HepG2 (cell line): ENCODE data around the gene SCUBE2. TPM values are rescaled to one million over a fixed set of nuclear protein-coding genes. Genes with fewer than 3 reads are reported as not detected.

Experiments
- ATAC-seq: fragments of 200-7000 bp; cut with Tn5 transposase; 3 replicates; pipeline ENCODE4 v1.9.1; 2020; ENCODE audit warnings: mild to moderate bottlenecking, moderate library complexity
- BruUV-seq: library from RNA; stranded (reverse); fragments of 400-500 nt; replicated peaks from 2 replicates; lab custom pipeline; 2021; lab: Mats Ljungman, UMichigan
- CTCF ChIA-PET: fragments of 300-600 bp; formaldehyde crosslinking; extraction: SDS; loops from one replicate; lab custom pipeline; 2021; ENCODE audit warnings: low total read pairs, inconsistent platforms, low intra/inter-chr PET ratio; lab: Yijun Ruan, JAX
- POLR2A ChIA-PET: fragments of 350-600 bp; sonication (Branson Sonifier 250); formaldehyde crosslinking; loops from one replicate; lab custom pipeline; 2020; ENCODE audit warnings: antibody characterized with exemption, inconsistent platforms; lab: Yijun Ruan, JAX
- DNase-seq: peaks from one replicate; pipeline ENCODE4 v3.0.0-alpha.2; 2015; ENCODE audit warnings: low spot score
- FAIRE-seq: peaks from 3 replicates; lab custom pipeline; 2011; peaks lifted over from hg19 to GRCh38; lab: Jason Lieb, UNC
- H2AFZ ChIP-seq: one replicate; pipeline ENCODE4 v1.6.1; 2011; ENCODE audit warnings: low read length, inconsistent platforms
- H3K27ac ChIP-seq: fragments of 300-600 bp; 3 replicates; pipeline ENCODE4 v1.8.0; 2011; ENCODE audit warnings: mixed run types, mild to moderate bottlenecking, mixed read lengths, low read length, inconsistent platforms; ENCODE audit not compliant: insufficient read depth; ENCODE audit errors: extremely low read length
- H3K27me3 ChIP-seq, 2 experiments: fragments of 200-600 bp in 1 of 2; 2 replicates in 1 of 2; 3 replicates in 1 of 2; pipeline versions ENCODE4 v1.6.0 to v1.8.0; 2011; ENCODE audit warnings: low read length in 2 of 2, mild to moderate bottlenecking in 2 of 2, moderate library complexity in 2 of 2, inconsistent platforms in 1 of 2; ENCODE audit not compliant: insufficient read depth in 2 of 2, control insufficient read depth in 1 of 2
- H3K36me3 ChIP-seq, 2 experiments: fragments of 200-600 bp in 1 of 2; replicated peaks in 1 of 2; 2 replicates in 1 of 2; 3 replicates in 1 of 2; pipeline versions ENCODE4 v1.5.1 to v1.8.0; 2011; ENCODE audit warnings: low read length in 2 of 2, inconsistent platforms in 1 of 2; ENCODE audit not compliant: insufficient read depth in 2 of 2, control insufficient read depth in 1 of 2
- H3K4me1 ChIP-seq: 2 replicates; pipeline ENCODE4 v1.5.1; 2012; ENCODE audit warnings: low read length, inconsistent platforms; ENCODE audit not compliant: insufficient read depth
- H3K4me2 ChIP-seq: 2 replicates; pipeline ENCODE4 v1.6.0; 2011; ENCODE audit warnings: low read depth, low read length, inconsistent platforms
- H3K4me3 ChIP-seq, 3 experiments: fragments of 200-600 bp in 1 of 3; sonication (generic), shearing (Covaris generic) in 1 of 3; replicated peaks in 1 of 3; 2 replicates each; pipeline ENCODE4 v1.5.1; 2011 to 2016; ENCODE audit warnings: low read length in 3 of 3, inconsistent platforms in 2 of 3, low read depth in 2 of 3, mild to moderate bottlenecking in 2 of 3, control low read depth in 1 of 3, mixed read lengths in 1 of 3; ENCODE audit not compliant: insufficient read depth in 1 of 3
- H3K79me2 ChIP-seq: one replicate; pipeline ENCODE4 v1.6.1; 2011; ENCODE audit warnings: low read length, inconsistent platforms; ENCODE audit not compliant: insufficient read depth
- H3K9ac ChIP-seq: 2 replicates; pipeline ENCODE4 v1.6.0; 2011; ENCODE audit warnings: mild to moderate bottlenecking, low read depth, low read length, inconsistent platforms; ENCODE audit not compliant: insufficient read depth
- H3K9me3 ChIP-seq: 2 replicates; pipeline ENCODE4 v1.5.1; 2012; ENCODE audit warnings: mild to moderate bottlenecking, low read length
- H4K20me1 ChIP-seq: 2 replicates; pipeline ENCODE4 v1.6.0; 2011; ENCODE audit warnings: inconsistent platforms, mild to moderate bottlenecking, low read length, moderate library complexity; ENCODE audit not compliant: insufficient read depth
- EEA1 ChIP-seq: sonication (generic); formaldehyde crosslinking; IDR thresholded peaks from 2 replicates; pipeline ENCODE4 v1.5.1; 2020; ENCODE audit warnings: mild to moderate bottlenecking, missing genetic modification reagents, borderline replicate concordance
- FOXK2 ChIP-seq: fragments of 450-650 bp; IDR thresholded peaks from 2 replicates; pipeline ENCODE4 v1.6.1; 2016
- HNF1B ChIP-seq: sonication (generic); formaldehyde crosslinking; IDR thresholded peaks from 2 replicates; pipeline ENCODE4 v1.5.1; 2020; ENCODE audit warnings: mild to moderate bottlenecking, moderate library complexity, missing genetic modification reagents
- JUN ChIP-seq: sonication (generic); formaldehyde crosslinking; IDR thresholded peaks from 2 replicates; pipeline ENCODE4 v1.4.0; 2020; ENCODE audit warnings: mild to moderate bottlenecking, missing genetic modification reagents
- KLF12 ChIP-seq: sonication (generic); formaldehyde crosslinking; IDR thresholded peaks from 2 replicates; pipeline ENCODE4 v1.4.0; 2020; ENCODE audit warnings: missing genetic modification reagents, borderline replicate concordance
- NR2F2 ChIP-seq: IDR thresholded peaks from 2 replicates; pipeline ENCODE4 v1.6.1; 2012; ENCODE audit warnings: low read depth, inconsistent platforms, borderline replicate concordance
- ZFP62 ChIP-seq: sonication (generic); formaldehyde crosslinking; IDR thresholded peaks from 2 replicates; pipeline ENCODE4 v1.4.0; 2020; ENCODE audit warnings: missing genetic modification reagents
- ZNF264 ChIP-seq: sonication (generic); formaldehyde crosslinking; IDR thresholded peaks from 2 replicates; pipeline ENCODE4 v1.4.0; 2020; ENCODE audit warnings: missing genetic modification reagents
- ZNF510 ChIP-seq: sonication (generic); formaldehyde crosslinking; IDR thresholded peaks from 2 replicates; pipeline ENCODE4 v1.4.0; 2020; ENCODE audit warnings: low read depth, mild to moderate bottlenecking, missing genetic modification reagents
- ZNF747 ChIP-seq: sonication (generic); formaldehyde crosslinking; IDR thresholded peaks from 2 replicates; pipeline ENCODE4 v1.8.1; 2023; ENCODE audit warnings: missing genetic modification reagents, mild to moderate bottlenecking, borderline replicate concordance
- ZNF782 ChIP-seq: sonication (generic); formaldehyde crosslinking; IDR thresholded peaks from 2 replicates; pipeline ENCODE4 v1.4.0; 2020; ENCODE audit warnings: missing genetic modification reagents, mild to moderate bottlenecking, borderline replicate concordance
- ZNF878 ChIP-seq: sonication (generic); formaldehyde crosslinking; IDR thresholded peaks from 2 replicates; pipeline ENCODE4 v1.8.1; 2023; ENCODE audit warnings: mild to moderate bottlenecking, missing genetic modification reagents, moderate library complexity
- WGBS: methylation state at CpG from one replicate; pipeline ENCODE4 v1.1.6; 2017; ENCODE audit warnings: low lambda C conversion rate; 5-methylcytosine and 5-hydroxymethylcytosine counted together
- in situ Hi-C: cut with HindIII; loops from 2 replicates; pipeline ENCODE4 v1.10.0; 2017; ENCODE audit warnings: low pct_unique_long_range_greater_than_20kb; ENCODE audit not compliant: extremely low pct_ligation_motif_present
- intact Hi-C: fragments of 100-400 bp; cut with micrococcal nuclease; formaldehyde crosslinking; loops from one replicate; pipeline ENCODE4 v1.10.0; 2022; ENCODE audit not compliant: unreplicated experiment
- polyA plus RNA-seq, 8 experiments: library from polyadenylated mRNA; depleted of rRNA in 3 of 8; stranded (reverse) in 7 of 8; unstranded in 1 of 8; fragments of >200 nt; fragmentation: Illumina TruSeq in 4 of 8; extraction: Trizol in 4 of 8; gene quantifications; 2 replicates each; pipeline versions ENCODE4 v1.2.1 to v1.2.3, GENCODE V29; 2011 to 2016; ENCODE audit warnings: low read depth in 4 of 8, missing spikeins in 1 of 8, mixed read lengths in 1 of 8; ENCODE audit not compliant: insufficient read depth in 1 of 8
- total RNA-seq, 5 experiments: library from RNA; depleted of rRNA; stranded (reverse); fragments of >200 nt; fragmentation: Illumina TruSeq; extraction: Trizol; gene quantifications; 2 replicates each; pipeline ENCODE4 v1.2.3, GENCODE V29; 2016; ENCODE audit warnings: low read depth in 1 of 5

The SCUBE2 gene
- total and polyA plus RNA-seq, 2 of the 13 experiments (the other 11 are each of a cell fraction or from before 2014, with no cell fraction given): 0.09 TPM; not detected in 1

- FAIRE-seq: no peak
- CTCF ChIA-PET: no interaction called here
- H3K9me3 ChIP-seq: no peaks in the 10 kb centered on the region
- WGBS: 35% methylated on average over 9 of the region's 9 CpGs
- no peak overlapping the region for H2AFZ ChIP-seq
- no peaks in the 10 kb centered on the region for H4K20me1 ChIP-seq
- no peaks in the 10 kb centered on the region for H3K36me3 ChIP-seq
- no peak for DNase-seq
- in situ Hi-C loops: no loop called here
- BruUV-seq: no TSS peak
- H3K4me1 ChIP-seq: no peaks in the 10 kb centered on the region
- H3K27me3 ChIP-seq: peaks cover 0 to 26% of the 10 kb centered on the region in 2 experiments; a peak in 2 of 5 replicates
- TF ChIP-seq ZNF782 (CRISPR knock-in tag): no peak
- no peak for TF ChIP-seq NR2F2
- no peak for TF ChIP-seq ZNF264
- no peak for TF ChIP-seq ZNF747 (CRISPR knock-in tag)
- TF ChIP-seq KLF12 (CRISPR knock-in tag): no peak
- no peak for TF ChIP-seq EEA1 (CRISPR knock-in tag)
- no peak for TF ChIP-seq ZFP62
- TF ChIP-seq JUN: no peak
- no peak for TF ChIP-seq ZNF878 (CRISPR knock-in tag)
- no peak for TF ChIP-seq FOXK2
- TF ChIP-seq ZNF510 (CRISPR knock-in tag): no peak
- no peak for TF ChIP-seq HNF1B
- H3K79me2 ChIP-seq: no peaks in the 10 kb centered on the region
- no peak for ATAC-seq
- no peak overlapping the region for H3K4me2 ChIP-seq
- no peak overlapping the region for H3K4me3 ChIP-seq
- H3K27ac ChIP-seq: no peak overlapping the region
- intact Hi-C loops: no loop called here
- POLR2A ChIA-PET: no interaction called here
- H3K9ac ChIP-seq: no peak overlapping the region
Measured at GRCh38 chr11:9025101-9025850, 66.1 kb downstream of the SCUBE2 start.
